ENCODE results near the gene PUM2.

GRCh38 chr2:20400306-20400705 lies 49.7 kb upstream of the PUM2 start:
- no peak for TF ChIP-seq CTCF (IDR thresholded peaks at IDR 0.05; ENCODE audit: low read depth, low read length)
- TF ChIP-seq EZH2phosphoT487 (IDR thresholded peaks at IDR 0.05; ENCODE audit: low read depth) = no peak

Data from OCI-LY3 (cell line).